Islet of Langerhans (tissue), 1 donor: ENCODE data around the gene ANKRD6.
"Not testable (repeated sequence)": the region's sequence is repeated elsewhere in the genome, so short reads cannot be mapped to it uniquely, and the experiment has no call there.

Experiments
- FAIRE-seq: peaks from one replicate; lab custom pipeline; 2011; peaks lifted over from hg19 to GRCh38; lab: Jason Lieb, UNC

ANKRD6 gene

GRCh38 chr6:89605861-89606260 is 172.9 kb downstream of the ANKRD6 start:
- FAIRE-seq, result no peak

DNA sequence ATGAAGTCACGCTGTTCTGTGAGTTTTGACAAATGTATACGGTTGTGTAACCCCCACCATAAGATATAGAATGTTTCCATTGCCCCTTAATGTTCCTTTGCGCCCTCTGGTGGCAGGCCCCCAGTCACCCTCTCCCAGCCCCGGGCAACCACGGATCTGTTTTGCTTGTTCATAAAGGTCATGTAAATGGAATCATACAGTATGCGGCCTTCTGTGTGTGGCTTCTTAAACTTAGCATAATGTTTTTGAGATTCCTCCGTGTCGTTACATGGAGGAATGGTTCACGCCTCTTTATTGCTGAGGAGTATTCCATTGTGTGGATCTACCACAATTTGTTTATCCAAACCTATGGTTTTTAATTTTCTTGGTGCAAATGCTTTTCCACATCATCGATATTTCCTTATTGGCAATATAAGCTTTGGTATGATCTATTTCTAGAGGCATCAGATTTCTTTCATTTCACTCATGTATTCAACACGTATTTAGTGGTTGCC is 177.2 kb downstream of the ANKRD6 start:
- FAIRE-seq, result no peak

- FAIRE-seq, result no peak
Measured at GRCh38 chr6:89611666-89612065, 178.7 kb downstream of the ANKRD6 start.

DNA sequence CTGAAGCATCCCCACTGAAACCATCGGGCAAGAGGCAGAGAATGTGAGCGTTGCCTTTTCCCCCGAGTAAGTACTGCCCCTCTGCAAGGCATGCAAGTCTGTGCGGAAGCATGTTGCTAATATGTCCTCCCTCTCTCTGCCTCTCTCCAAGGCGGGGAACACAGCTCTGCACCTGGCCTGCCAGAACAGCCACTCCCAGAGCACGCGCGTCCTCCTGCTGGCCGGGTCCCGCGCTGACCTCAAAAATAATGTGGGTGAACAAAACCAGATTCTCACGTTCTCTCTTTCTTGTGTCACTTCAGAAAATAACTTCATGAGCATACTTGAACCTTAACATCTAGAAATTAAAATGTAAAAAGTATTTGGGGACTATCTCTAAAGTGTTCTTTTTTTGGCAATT is 179.2 kb downstream of the ANKRD6 start:
- no peak for FAIRE-seq

GRCh38 chr6:89613790-89614189 is 180.8 kb downstream of the ANKRD6 start:
- no peak for FAIRE-seq

GRCh38 chr6:89615882-89616281 is 182.9 kb downstream of the ANKRD6 start:
- FAIRE-seq, result no peak

- no peak for FAIRE-seq
Measured at GRCh38 chr6:89616531-89616930, 183.6 kb downstream of the ANKRD6 start.

DNA sequence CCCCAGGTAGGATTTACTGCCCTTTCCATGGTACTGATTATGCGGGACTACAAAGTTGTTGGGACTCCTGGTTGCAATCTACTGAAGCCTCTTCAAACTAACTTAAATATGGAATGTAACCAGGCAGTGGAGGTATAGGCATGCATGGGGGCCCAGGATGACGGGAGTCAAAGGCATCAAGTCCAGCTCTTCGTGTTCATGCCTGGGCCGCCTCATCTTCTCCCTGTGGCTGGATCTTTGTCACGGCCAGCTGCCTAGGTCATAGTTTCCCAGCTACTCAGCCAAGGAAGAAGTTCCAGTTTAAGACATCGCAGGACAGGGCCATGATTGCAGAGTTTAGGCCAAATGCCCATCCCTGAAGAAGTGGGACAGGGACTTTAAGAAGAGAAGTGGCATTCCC is 185.1 kb downstream of the ANKRD6 start:
- FAIRE-seq, result no peak

DNA sequence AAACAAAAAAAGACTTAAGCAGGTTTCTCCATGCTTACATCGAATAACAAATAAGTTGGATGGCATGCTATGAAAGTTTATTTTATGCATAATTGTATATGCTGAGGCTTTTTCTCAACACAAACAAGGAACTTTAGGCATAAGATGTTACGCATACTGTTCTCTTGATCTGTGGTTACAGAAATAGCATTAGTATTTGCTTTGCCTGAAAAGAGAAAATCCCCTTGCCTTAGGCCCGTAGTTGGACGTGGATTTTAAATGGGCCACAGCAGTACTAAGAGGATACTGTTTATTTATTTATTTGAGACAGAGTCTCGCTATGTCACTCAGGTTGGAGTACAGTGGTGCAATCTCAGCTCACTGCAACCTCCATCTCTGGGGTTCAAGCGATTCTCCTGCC is 186.6 kb downstream of the ANKRD6 start:
- FAIRE-seq, result no peak

GRCh38 chr6:89623749-89624148 is 190.8 kb downstream of the ANKRD6 start:
- no peak for FAIRE-seq

- no peak for FAIRE-seq
Measured at GRCh38 chr6:89630488-89630887, 197.5 kb downstream of the ANKRD6 start.

GRCh38 chr6:89636412-89636811 is 203.5 kb downstream of the ANKRD6 start:
- not testable (repeated sequence) for FAIRE-seq

- FAIRE-seq, result no peak
Measured at GRCh38 chr6:89637960-89638319, 205.0 kb downstream of the ANKRD6 start.

DNA sequence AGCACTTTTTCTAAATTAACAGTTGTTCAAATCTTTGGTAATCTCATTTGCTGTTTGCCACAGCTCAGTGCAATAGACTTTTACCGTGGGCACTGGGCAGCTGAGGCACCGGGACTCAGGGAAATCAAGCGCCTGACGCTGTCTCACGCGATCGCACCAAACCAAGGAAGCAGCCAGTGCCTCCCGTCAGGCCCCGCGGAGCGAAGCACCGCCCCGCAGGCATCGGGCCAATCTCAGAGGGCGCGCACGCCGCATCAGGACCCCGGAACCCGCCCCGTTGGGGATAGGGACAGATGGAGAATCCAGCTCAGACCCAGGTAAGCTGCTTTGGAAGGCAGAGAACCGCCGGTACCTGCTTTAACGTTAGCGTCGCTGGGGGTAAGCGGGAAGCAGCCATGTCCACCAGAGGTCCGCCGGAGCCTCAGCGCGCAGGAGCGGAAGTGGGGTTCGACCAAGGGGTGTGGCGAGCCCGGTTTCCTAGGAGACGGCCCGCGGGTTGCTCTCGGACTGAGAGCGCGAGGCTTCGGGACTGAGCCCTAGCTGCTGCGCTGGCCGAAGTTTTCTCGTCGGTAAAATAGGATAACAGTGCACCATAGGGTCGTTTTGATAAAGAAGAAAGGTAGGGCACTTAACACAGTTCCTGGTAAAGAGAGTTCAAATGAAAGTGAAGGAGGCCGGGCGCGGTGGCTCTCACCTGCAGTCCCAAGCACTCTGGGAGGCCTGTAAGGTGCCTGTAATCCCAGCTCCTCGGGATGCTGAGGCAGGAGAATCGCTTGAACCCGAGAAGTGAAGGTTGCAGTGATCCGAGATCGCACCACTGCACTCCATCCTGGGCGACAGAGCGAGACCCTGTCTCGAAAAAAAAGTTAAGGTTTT is 205.6 kb downstream of the ANKRD6 start, which contains the start of gene LYRM2:
LYRM2 (minus strand) TSS at position 428 of the 876 bp plus-strand sequence; CDS start at position 397, 31 bp downstream.
- peak; percentile 30 for FAIRE-seq

GRCh38 chr6:89640804-89641203 is 207.9 kb downstream of the ANKRD6 start:
- no peak for FAIRE-seq

- FAIRE-seq, result not testable (repeated sequence)
Measured at GRCh38 chr6:89641581-89641980, 208.6 kb downstream of the ANKRD6 start.

DNA sequence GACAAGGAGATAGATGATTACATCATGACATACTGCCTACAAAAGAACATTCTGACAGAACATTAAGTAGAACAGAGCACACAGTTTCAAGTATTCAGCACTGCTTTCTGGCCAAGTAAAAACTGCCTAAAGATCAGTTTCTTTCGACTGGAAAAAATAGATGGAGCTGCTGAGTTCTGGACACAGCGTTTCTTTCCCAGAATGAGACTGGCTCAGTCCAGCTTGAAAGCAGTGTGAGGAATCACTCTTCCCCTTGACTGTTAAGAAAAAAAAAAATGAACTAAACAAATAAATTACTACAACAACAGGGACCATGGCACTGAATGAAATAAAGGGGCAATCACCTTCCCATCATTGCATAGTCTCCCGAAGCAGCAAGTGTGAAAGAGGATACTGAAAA is 210.0 kb downstream of the ANKRD6 start:
- FAIRE-seq, result no peak

DNA sequence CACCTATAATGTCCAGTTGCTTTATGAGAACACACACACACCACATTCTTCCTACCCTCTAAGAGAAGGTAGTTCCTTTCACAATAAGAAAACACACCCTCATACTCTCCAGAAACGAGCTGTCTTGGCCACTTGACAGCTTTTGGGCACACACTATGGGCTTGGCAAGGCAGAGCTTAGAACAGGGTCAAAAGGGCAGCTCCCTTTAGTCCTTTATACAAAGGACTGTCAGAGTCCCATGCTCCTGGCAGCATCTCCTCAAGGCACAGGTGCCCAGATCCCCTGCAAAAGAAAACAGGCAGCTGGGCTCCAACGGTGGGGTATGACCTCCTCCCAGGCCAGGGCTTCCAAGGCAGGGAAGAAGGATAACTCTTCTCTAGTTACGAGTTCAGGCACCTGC is 210.5 kb downstream of the ANKRD6 start:
- no peak for FAIRE-seq

DNA sequence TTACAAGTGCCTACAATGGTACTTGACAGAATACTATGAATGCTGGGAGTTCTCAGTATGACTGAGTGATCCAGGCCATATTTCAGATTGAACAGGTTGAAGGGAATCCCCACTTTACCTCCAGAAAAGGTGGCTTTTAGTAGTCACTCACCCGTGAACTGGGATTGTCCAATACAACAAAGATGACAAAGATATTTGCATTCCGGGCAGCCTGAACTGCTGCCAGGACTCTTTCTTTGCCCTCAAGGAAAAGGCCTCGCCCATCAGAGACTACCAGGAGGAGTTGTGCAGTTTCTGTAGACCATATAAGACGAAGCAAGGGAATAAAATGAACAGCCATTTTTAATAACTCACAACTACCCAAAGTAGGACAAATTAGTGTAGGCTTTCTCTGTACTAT is 211.9 kb downstream of the ANKRD6 start:
- no peak for FAIRE-seq

GRCh38 chr6:89649682-89650081 is 216.7 kb downstream of the ANKRD6 start:
- FAIRE-seq, result no peak

DNA sequence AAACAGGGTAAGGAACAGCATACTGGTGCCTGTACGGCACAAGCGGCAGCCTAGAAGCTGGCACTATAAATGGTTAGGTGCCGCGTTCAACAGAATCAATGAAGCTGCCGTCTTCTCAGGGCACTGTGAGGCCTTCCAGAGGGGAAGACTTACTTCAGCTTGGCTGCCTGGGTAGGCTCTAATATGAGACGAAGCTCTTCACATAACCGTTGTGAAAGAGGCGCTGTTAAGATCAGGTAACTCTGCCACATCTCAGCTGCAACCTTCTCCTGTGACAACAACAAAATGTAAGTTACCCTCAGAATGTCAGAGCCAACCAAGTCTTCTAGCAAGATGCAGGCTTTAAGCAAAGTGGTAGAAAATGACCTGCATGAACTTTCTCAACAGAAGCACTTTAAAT is 217.6 kb downstream of the ANKRD6 start:
- FAIRE-seq, result no peak

GRCh38 chr6:89655122-89655521 is 222.2 kb downstream of the ANKRD6 start:
- FAIRE-seq, result no peak

DNA sequence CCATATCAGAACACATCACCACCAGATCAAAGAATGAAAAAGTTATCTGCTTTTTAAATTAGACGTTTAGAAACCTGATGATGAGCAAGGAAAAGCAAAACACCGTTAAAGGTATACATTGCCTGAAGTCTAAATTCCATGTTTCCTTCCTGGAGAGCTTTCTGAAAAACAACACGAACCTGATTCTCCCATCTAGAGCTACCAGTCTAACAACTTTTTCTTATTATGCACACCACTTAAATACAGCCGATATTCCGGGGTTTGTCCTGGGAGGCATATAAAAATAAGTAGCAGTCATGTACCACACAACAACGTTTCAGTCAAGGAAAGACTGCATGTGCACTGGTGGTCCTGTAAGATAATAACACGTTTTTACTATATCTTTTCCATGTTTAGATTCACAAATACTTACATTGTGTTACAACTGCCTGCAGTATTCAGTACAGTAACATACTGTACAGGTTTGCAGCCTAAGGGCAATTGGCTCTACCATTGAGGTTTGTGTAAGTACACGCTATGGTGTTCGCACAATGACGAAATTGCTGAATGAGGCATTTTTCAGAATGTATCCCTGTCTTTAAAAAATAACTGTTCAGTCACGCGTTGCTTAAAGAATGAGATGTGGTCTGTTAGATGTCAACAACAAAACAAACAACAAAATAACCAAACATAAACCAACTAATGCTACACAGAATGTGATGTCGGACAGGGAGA is 224.7 kb downstream of the ANKRD6 start:
- FAIRE-seq, result no peak
